Mesendoderm (in vitro differentiated cells): ENCODE results near the gene TRAPPC10.

ENCODE experiments used
- DNase-seq: peaks from one replicate; pipeline ENCODE4 v3.0.0; 2013
- H2AK5ac ChIP-seq: 2 replicates; pipeline ENCODE4 v1.6.1; 2013; ENCODE audit warnings: low read length, inconsistent platforms
- H2BK120ac ChIP-seq: 2 replicates; pipeline ENCODE4 v1.6.1; 2013; ENCODE audit warnings: low read depth, mild to moderate bottlenecking, low read length, moderate library complexity, mixed read lengths
- H2BK15ac ChIP-seq: replicated peaks from 2 replicates; pipeline ENCODE4 v1.6.1; 2013; ENCODE audit warnings: low read depth, mild to moderate bottlenecking, moderate library complexity
- H2BK5ac ChIP-seq: 2 replicates; pipeline ENCODE4 v1.6.1; 2013; ENCODE audit warnings: low read length, inconsistent platforms
- H3K18ac ChIP-seq: 2 replicates; pipeline ENCODE4 v1.6.1; 2013; ENCODE audit warnings: mild to moderate bottlenecking, low read length, mixed read lengths
- H3K23ac ChIP-seq: one replicate; pipeline ENCODE4 v1.6.1; 2013; ENCODE audit warnings: low read length
- H3K27ac ChIP-seq: 2 replicates; pipeline ENCODE4 v1.5.1; 2013; ENCODE audit warnings: low read depth, mild to moderate bottlenecking, inconsistent platforms, low read length, moderate library complexity
- H3K27me3 ChIP-seq: 2 replicates; pipeline ENCODE4 v1.6.1; 2013; ENCODE audit warnings: low read length, control low read depth, mild to moderate bottlenecking, inconsistent platforms; ENCODE audit not compliant: insufficient read depth, poor library complexity
- H3K36me3 ChIP-seq: 2 replicates; pipeline ENCODE4 v1.6.1; 2013; ENCODE audit warnings: low read length, inconsistent platforms; ENCODE audit not compliant: control insufficient read depth, insufficient read depth
- H3K4ac ChIP-seq: one replicate; pipeline ENCODE4 v1.6.1; 2013; ENCODE audit warnings: low read depth, mild to moderate bottlenecking, low read length, moderate library complexity
- H3K4me1 ChIP-seq: 2 replicates; pipeline ENCODE4 v1.6.1; 2013; ENCODE audit warnings: low read depth, low read length, inconsistent platforms; ENCODE audit not compliant: control insufficient read depth
- H3K4me2 ChIP-seq: 2 replicates; pipeline ENCODE4 v1.6.1; 2013; ENCODE audit warnings: low read length
- H3K4me3 ChIP-seq: 2 replicates; pipeline ENCODE4 v1.5.1; 2013; ENCODE audit warnings: mild to moderate bottlenecking, low read length
- H3K56ac ChIP-seq: one replicate; pipeline ENCODE4 v1.6.1; 2013; ENCODE audit warnings: low read length
- H3K79me1 ChIP-seq: 2 replicates; pipeline ENCODE4 v1.6.1; 2013; ENCODE audit warnings: low read length, inconsistent platforms
- H3K79me2 ChIP-seq: 2 replicates; pipeline ENCODE4 v1.6.1; 2013; ENCODE audit warnings: mild to moderate bottlenecking, low read length; ENCODE audit not compliant: control insufficient read depth, insufficient read depth
- H3K9ac ChIP-seq: 2 replicates; pipeline ENCODE4 v1.6.1; 2013; ENCODE audit warnings: low read length, inconsistent platforms
- H4K5ac ChIP-seq: one replicate; pipeline ENCODE4 v1.6.1; 2013; ENCODE audit warnings: low read length
- H4K8ac ChIP-seq: one replicate; pipeline ENCODE4 v1.6.1; 2013; ENCODE audit warnings: low read depth, mild to moderate bottlenecking, control low read depth, low read length, moderate library complexity
- WGBS: extraction: QIAGEN DNeasy Blood & Tissue Kit; methylation state at CpG from one replicate; pipeline ENCODE4 v1.1.7; 2013; ENCODE audit warnings: low lambda C conversion rate, missing lambda C conversion rate; ENCODE audit not compliant: insufficient coverage; ENCODE audit errors: extremely low coverage; 5-methylcytosine and 5-hydroxymethylcytosine counted together

TRAPPC10 gene

DNA sequence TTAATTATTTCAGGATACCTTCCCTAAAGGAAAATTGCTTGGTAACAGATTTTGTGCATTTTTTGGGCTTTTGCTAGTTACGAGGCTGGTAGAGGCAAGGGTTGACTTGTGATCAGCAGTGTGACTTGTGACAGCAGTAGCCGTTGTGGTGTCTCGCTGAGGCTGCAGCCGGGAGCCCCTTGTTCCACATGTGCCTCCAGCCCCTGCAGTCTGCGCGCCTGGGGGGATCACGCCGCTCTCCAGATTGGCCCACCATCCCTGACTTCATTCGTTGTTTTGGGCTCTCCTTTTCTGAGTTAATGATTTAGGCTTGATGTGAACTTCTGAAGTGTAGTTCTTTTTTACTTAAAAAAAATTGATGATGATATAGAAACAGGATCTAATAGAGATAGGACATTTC, 41.5 kb downstream of the TRAPPC10 start:
- Histone ChIP-seq H3K23ac (no peak overlapping the region), H3K18ac (no peak overlapping the region), H2BK120ac (no peak overlapping the region), H3K4me2 (no peak overlapping the region), H3K4ac (no peak overlapping the region), H3K36me3 (peaks cover 2% of the 10 kb centered on the region), H3K4me1 (no peaks in the 10 kb centered on the region), H3K27me3 (no peaks in the 10 kb centered on the region), H2BK5ac (no peak overlapping the region), H3K79me2 (peaks cover 7% of the 10 kb centered on the region), H3K27ac (no peak overlapping the region), H3K4me3 (no peak overlapping the region), H3K79me1 (peaks cover 25% of the 10 kb centered on the region), H2AK5ac (no peak overlapping the region), H3K9ac (no peak overlapping the region), H2BK15ac (no peak overlapping the region), H4K8ac (no peak overlapping the region), H4K5ac (no peak overlapping the region), H3K56ac (no peak overlapping the region)
- DNase-seq = no peak
- WGBS = no CpG with 5 or more reads among the region's 9 CpGs

DNA sequence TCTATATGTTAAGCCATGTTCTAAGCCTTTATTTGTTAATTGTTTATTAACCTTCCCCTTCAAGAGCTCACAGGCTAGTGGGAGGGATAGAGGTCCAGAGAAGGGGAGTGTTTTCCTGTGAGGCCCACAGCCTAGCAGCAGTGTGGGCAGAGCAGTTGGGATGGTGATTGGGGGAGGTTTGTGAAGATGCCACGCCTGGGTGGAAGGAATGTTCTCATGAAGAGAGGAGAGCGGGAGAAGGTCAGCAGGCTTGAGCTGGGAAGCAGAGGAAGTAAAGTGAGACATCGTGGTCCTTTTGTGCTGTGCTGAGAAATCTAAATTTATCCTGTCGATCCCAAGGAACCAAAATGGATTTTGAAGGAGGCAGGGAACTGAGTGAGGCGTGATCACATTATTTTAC, 42.6 kb downstream of the TRAPPC10 start:
- Histone ChIP-seq H3K4me1 (no peaks in the 10 kb centered on the region), H2AK5ac (no peak overlapping the region), H4K8ac (no peak overlapping the region), H3K23ac (no peak overlapping the region), H2BK5ac (no peak overlapping the region), H4K5ac (no peak overlapping the region), H3K79me1 (peaks cover 20% of the 10 kb centered on the region), H3K9ac (no peak overlapping the region), H3K4ac (no peak overlapping the region), H3K27me3 (no peaks in the 10 kb centered on the region), H3K79me2 (peaks cover 4% of the 10 kb centered on the region), H3K27ac (no peak overlapping the region), H3K4me2 (no peak overlapping the region), H2BK15ac (no peak overlapping the region), H3K56ac (no peak overlapping the region), H3K18ac (no peak overlapping the region), H3K36me3 (peaks cover 7% of the 10 kb centered on the region), H2BK120ac (no peak overlapping the region), H3K4me3 (no peak overlapping the region)
- no CpG with 5 or more reads among the region's 5 CpGs for WGBS
- DNase-seq = peak; percentile 31

DNA sequence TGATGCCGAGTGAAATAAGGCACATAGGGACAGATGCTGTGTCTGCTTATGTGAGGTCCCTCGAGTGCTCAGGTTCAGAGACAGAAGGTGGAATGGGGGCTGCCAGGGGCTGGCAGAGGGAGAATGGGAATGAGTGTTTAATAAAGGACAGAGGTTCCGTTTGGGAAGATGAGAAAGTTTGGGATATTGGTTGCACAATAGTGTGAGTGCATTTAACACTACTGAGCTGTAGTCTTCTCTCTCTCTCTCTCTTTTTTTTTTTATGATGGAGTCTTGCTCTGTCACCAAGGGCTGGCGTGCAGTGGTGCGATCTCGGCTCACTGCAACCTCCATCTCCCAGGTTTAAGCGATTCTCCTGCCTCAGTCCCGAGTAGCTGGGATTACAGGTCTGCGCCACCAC, 44.9 kb downstream of the TRAPPC10 start:
- Histone ChIP-seq H2BK120ac (no peak overlapping the region), H3K27ac (no peak overlapping the region), H3K27me3 (no peaks in the 10 kb centered on the region), H3K23ac (no peak overlapping the region), H3K56ac (no peak overlapping the region), H3K4me1 (no peaks in the 10 kb centered on the region), H3K36me3 (peaks cover 8% of the 10 kb centered on the region), H4K5ac (no peak overlapping the region), H2BK15ac (no peak overlapping the region), H2BK5ac (no peak overlapping the region), H3K18ac (no peak overlapping the region), H3K79me1 (peaks cover 10% of the 10 kb centered on the region), H3K4ac (no peak overlapping the region), H2AK5ac (no peak overlapping the region), H3K4me2 (no peak overlapping the region), H3K4me3 (no peak overlapping the region), H4K8ac (no peak overlapping the region), H3K79me2 (peaks cover 2% of the 10 kb centered on the region), H3K9ac (no peak overlapping the region)
- no CpG with 5 or more reads among the region's 9 CpGs for WGBS
- no peak for DNase-seq

DNA sequence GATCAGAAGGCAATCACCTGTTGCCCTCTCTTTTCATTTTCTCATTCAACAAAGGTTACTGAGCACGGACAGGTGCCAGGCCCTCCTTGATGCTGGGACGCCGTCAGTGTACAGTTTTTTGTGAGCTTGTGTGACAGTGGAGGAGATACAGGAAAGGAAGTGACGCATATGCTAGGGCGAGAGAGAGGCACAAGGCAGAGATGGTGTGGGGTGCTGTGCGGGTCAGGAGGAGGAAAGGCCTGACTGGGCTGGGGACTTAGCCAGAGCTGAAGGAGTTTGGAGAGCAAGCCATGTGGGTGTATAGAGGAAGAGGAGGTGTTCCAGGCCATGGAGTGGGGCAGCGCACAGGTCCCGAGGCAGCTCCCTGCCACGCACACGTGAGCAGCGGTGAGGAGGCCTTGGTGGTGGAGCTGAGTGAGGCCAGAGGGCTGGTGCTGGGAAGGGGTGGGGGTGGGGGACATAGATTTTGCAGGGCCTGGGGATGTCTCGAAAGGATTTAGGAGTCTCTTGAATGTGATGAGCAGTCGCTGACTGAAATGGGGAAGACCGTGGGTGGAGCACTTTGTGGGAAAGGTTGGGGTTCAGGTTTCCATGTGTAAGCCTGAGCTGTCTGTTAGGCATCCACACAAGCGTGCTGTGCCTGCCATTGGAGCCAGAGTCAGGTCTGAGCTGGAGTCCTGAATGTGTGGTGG, 46.0 kb downstream of the TRAPPC10 start:
- H3K4me2 ChIP-seq = no peak overlapping the region
- H3K27ac ChIP-seq = no peak overlapping the region
- H2BK120ac ChIP-seq = no peak overlapping the region
- H3K27me3 ChIP-seq = no peaks in the 10 kb centered on the region
- no peak overlapping the region for H2BK15ac ChIP-seq
- H4K5ac ChIP-seq = no peak overlapping the region
- H3K23ac ChIP-seq = no peak overlapping the region
- no peak for DNase-seq
- no peaks in the 10 kb centered on the region for H3K4me1 ChIP-seq
- H3K18ac ChIP-seq = no peak overlapping the region
- H3K4me3 ChIP-seq = no peak overlapping the region
- no peak overlapping the region for H4K8ac ChIP-seq
- no peak overlapping the region for H3K4ac ChIP-seq
- H3K56ac ChIP-seq = no peak overlapping the region
- H3K9ac ChIP-seq = no peak overlapping the region
- H3K79me2 ChIP-seq = peaks cover 2% of the 10 kb centered on the region
- H3K79me1 ChIP-seq = peaks cover 8% of the 10 kb centered on the region
- peaks cover 8% of the 10 kb centered on the region for H3K36me3 ChIP-seq
- H2AK5ac ChIP-seq = no peak overlapping the region
- no peak overlapping the region for H2BK5ac ChIP-seq
- no CpG with 5 or more reads among the region's 15 CpGs for WGBS

DNA sequence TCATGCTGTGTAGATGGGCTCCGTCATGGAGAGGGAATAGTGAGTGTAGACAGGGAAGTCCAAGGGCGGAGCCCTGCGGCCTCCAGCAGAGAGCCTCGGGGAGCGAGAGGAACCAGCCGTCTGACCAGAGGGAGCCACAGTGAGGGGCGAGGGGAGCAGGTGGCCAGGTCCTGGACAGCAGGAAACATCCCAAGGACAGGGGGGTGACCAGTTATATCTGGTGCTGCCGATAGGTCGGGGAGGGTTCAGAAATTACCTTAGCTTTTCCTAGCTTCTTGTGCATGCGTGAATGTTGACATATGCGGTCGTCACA, 46.5 kb downstream of the TRAPPC10 start:
- Histone ChIP-seq H3K27me3 (no peaks in the 10 kb centered on the region), H3K56ac (no peak overlapping the region), H3K18ac (no peak overlapping the region), H2BK120ac (no peak overlapping the region), H2AK5ac (no peak overlapping the region), H3K4me3 (no peak overlapping the region), H2BK15ac (no peak overlapping the region), H3K4me2 (no peak overlapping the region), H4K8ac (no peak overlapping the region), H3K9ac (no peak overlapping the region), H3K23ac (no peak overlapping the region), H3K27ac (no peak overlapping the region), H3K4me1 (no peaks in the 10 kb centered on the region), H3K79me1 (peaks cover 6% of the 10 kb centered on the region), H2BK5ac (no peak overlapping the region), H3K36me3 (peaks cover 8% of the 10 kb centered on the region), H3K4ac (no peak overlapping the region), H4K5ac (no peak overlapping the region), H3K79me2 (peaks cover 2% of the 10 kb centered on the region)
- DNase-seq = no peak
- no CpG with 5 or more reads among the region's 12 CpGs for WGBS

DNA sequence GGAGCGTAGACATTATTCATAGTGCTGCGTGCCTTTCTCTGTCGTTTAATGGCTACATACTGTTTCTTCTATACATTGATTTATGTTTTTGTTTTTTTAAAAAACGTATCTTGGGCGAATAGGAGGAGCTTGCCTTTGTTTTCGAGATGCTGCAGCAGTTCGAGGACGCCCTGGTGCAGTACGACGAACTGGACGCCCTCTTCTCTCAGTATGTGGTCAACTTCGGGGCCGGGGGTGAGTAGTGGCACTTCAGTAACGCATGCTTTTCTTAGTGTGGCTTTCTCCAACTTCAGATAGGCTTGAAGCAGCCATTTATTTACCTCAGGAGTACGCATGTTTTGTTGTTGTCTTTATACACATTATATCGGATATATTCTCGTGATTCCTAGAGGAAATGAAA, 46.9 kb downstream of the TRAPPC10 start:
- no peak overlapping the region for H3K18ac ChIP-seq
- peaks cover 8% of the 10 kb centered on the region for H3K36me3 ChIP-seq
- WGBS = no CpG with 5 or more reads among the region's 17 CpGs
- no peak overlapping the region for H3K23ac ChIP-seq
- H3K9ac ChIP-seq = no peak overlapping the region
- H3K4me3 ChIP-seq = no peak overlapping the region
- no peaks in the 10 kb centered on the region for H3K4me1 ChIP-seq
- H3K27ac ChIP-seq = no peak overlapping the region
- H4K5ac ChIP-seq = no peak overlapping the region
- DNase-seq = no peak
- H3K56ac ChIP-seq = no peak overlapping the region
- H2BK120ac ChIP-seq = no peak overlapping the region
- peaks cover 2% of the 10 kb centered on the region for H3K79me2 ChIP-seq
- no peaks in the 10 kb centered on the region for H3K27me3 ChIP-seq
- no peak overlapping the region for H2BK15ac ChIP-seq
- no peak overlapping the region for H3K4ac ChIP-seq
- H3K4me2 ChIP-seq = no peak overlapping the region
- no peak overlapping the region for H4K8ac ChIP-seq
- peaks cover 6% of the 10 kb centered on the region for H3K79me1 ChIP-seq
- H2AK5ac ChIP-seq = no peak overlapping the region
- no peak overlapping the region for H2BK5ac ChIP-seq
